HCT116 (cell line): Measurements from ENCODE around the gene DUOXA2.

Source experiments
- CEBPB ChIP-seq: IDR thresholded peaks from 2 replicates; pipeline ENCODE4 v1.6.1; 2012; ENCODE audit warnings: low read depth
- CTCF ChIP-seq, 3 experiments: fragments of 200-600 bp in 1 of 3; sonication (generic) in 1 of 3; IDR thresholded peaks in 2 of 3; conservative IDR thresholded peaks in 1 of 3; 2 replicates each; pipeline ENCODE4 v1.5.1; 2012 to 2017; ENCODE audit warnings: low read depth in 2 of 3, low read length in 2 of 3, antibody characterized with exemption in 1 of 3, borderline replicate concordance in 1 of 3, control low read depth in 1 of 3, mild to moderate bottlenecking in 1 of 3, mixed read lengths in 1 of 3, mixed run types in 1 of 3, moderate library complexity in 1 of 3; ENCODE audit not compliant: insufficient read depth in 1 of 3
- EGR1 ChIP-seq: IDR thresholded peaks from 2 replicates; pipeline ENCODE4 v1.6.1; 2012; ENCODE audit warnings: low read depth
- EZH2 ChIP-seq: fragments of 200-600 bp; sonication (generic); IDR thresholded peaks from 2 replicates; pipeline ENCODE4 v1.6.1; 2017; ENCODE audit warnings: antibody characterized with exemption, mixed run types
- FOSL1 ChIP-seq: IDR thresholded peaks from 2 replicates; pipeline ENCODE4 v1.6.1; 2012; ENCODE audit warnings: low read depth
- MAX ChIP-seq: IDR thresholded peaks from 2 replicates; pipeline ENCODE4 v1.6.1; 2012
- POLR2A ChIP-seq: IDR thresholded peaks from 2 replicates; pipeline ENCODE4 v1.7.0; 2011; ENCODE audit warnings: borderline replicate concordance; ENCODE audit not compliant: insufficient read depth, insufficient read length; ENCODE audit errors: extremely low read depth
- POLR2AphosphoS5 ChIP-seq: IDR thresholded peaks from 2 replicates; pipeline ENCODE4 v1.6.1; 2011; ENCODE audit warnings: mild to moderate bottlenecking, low read depth, low read length, moderate library complexity
- RAD21 ChIP-seq: IDR thresholded peaks from 2 replicates; pipeline ENCODE4 v1.6.1; 2012; ENCODE audit warnings: low read depth, mild to moderate bottlenecking
- TCF7L2 ChIP-seq: IDR thresholded peaks from 2 replicates; pipeline ENCODE4 v1.7.0; 2011; ENCODE audit warnings: borderline replicate concordance, inconsistent platforms; ENCODE audit not compliant: insufficient read depth, insufficient read length; ENCODE audit errors: extremely low read depth
- YY1 ChIP-seq: IDR thresholded peaks from 2 replicates; pipeline ENCODE4 v1.6.1; 2011; ENCODE audit warnings: low read length, low read depth, moderate library complexity, mild to moderate bottlenecking; ENCODE audit not compliant: insufficient replicate concordance; ENCODE audit errors: extremely low read depth
- ZFX ChIP-seq: fragments of 450-650 bp; IDR thresholded peaks from 2 replicates; pipeline ENCODE4 v1.6.1; 2017
- TF ChIP-seq, protein P1 (sequence below): IDR thresholded peaks from 2 replicates; pipeline ENCODE4 v1.6.1; 2011; ENCODE audit warnings: mild to moderate bottlenecking, low read length, moderate library complexity; ENCODE audit not compliant: insufficient replicate concordance; ENCODE audit errors: extremely low read depth

GRCh38 chr15:45116482-45117307 lies 2.6 kb downstream of the DUOXA2 start:
- TF ChIP-seq ZFX = no peak
- no peak for TF ChIP-seq POLR2A
- no peak for TF ChIP-seq TCF7L2
- no peak for TF ChIP-seq MAX
- no peak for TF ChIP-seq EGR1
- no peak for TF ChIP-seq CTCF (IDR thresholded peaks at IDR 0.05 in 2 of 3, conservative IDR thresholded peaks at IDR 0.05 in 1 of 3; ENCODE audit: borderline replicate concordance in 1 of 3, insufficient read depth in 1 of 3, low read depth in 2 of 3, low read length in 2 of 3)
- TF ChIP-seq YY1 = no peak
- TF ChIP-seq CEBPB = no peak
- TF ChIP-seq, protein P1, sequence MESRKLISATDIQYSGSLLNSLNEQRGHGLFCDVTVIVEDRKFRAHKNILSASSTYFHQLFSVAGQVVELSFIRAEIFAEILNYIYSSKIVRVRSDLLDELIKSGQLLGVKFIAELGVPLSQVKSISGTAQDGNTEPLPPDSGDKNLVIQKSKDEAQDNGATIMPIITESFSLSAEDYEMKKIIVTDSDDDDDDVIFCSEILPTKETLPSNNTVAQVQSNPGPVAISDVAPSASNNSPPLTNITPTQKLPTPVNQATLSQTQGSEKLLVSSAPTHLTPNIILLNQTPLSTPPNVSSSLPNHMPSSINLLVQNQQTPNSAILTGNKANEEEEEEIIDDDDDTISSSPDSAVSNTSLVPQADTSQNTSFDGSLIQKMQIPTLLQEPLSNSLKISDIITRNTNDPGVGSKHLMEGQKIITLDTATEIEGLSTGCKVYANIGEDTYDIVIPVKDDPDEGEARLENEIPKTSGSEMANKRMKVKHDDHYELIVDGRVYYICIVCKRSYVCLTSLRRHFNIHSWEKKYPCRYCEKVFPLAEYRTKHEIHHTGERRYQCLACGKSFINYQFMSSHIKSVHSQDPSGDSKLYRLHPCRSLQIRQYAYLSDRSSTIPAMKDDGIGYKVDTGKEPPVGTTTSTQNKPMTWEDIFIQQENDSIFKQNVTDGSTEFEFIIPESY = no peak
- TF ChIP-seq RAD21 = no peak
- TF ChIP-seq POLR2AphosphoS5 = no peak
- no peak for TF ChIP-seq EZH2
- TF ChIP-seq FOSL1 = no peak
